Heart left ventricle (tissue), 16 donors: Measurements from ENCODE around the gene IFT172. TPM values are rescaled to one million over a fixed set of nuclear protein-coding genes. Genes with fewer than 3 reads are reported as not detected.
"Not testable (repeated sequence)": the region's sequence is repeated elsewhere in the genome, so short reads cannot be mapped to it uniquely, and the experiment has no call there.

Experiments used
- ATAC-seq, 4 donors: fragments of 200-7000 bp; cut with Tn5 transposase; one replicate each; pipeline ENCODE4 v1.9.1; 2020 to 2022; ENCODE audit warnings: moderate library complexity in 4 of 4, mild to moderate bottlenecking in 3 of 4, moderate number of reproducible peaks in 1 of 4
- DNase-seq, 5 donors: peaks; one replicate each; pipeline ENCODE4 v3.0.0-alpha.2; 2020
- H3K27ac ChIP-seq, 12 donors: fragments of 200-600 bp; sonication (generic) in 4 of 12; one replicate each; pipeline versions ENCODE4 v1.5.0 to v1.8.0; 2016 to 2022; ENCODE audit warnings: mild to moderate bottlenecking in 2 of 12
- H3K27me3 ChIP-seq, 9 donors: fragments of 200-600 bp; sonication (generic) in 2 of 9; one replicate each; pipeline versions ENCODE4 v1.5.1 to v1.8.0; 2016 to 2022; ENCODE audit warnings: mild to moderate bottlenecking in 3 of 9
- H3K36me3 ChIP-seq, 9 donors: fragments of 200-600 bp; sonication (generic) in 2 of 9; one replicate each; pipeline versions ENCODE4 v1.5.0 to v1.8.0; 2018 to 2022; ENCODE audit warnings: mild to moderate bottlenecking in 2 of 9
- H3K4me1 ChIP-seq, 12 donors: fragments of 200-600 bp; sonication (generic) in 4 of 12; one replicate each; pipeline versions ENCODE4 v1.5.0 to v1.8.0; 2016 to 2022; ENCODE audit warnings: mild to moderate bottlenecking in 3 of 12
- H3K4me3 ChIP-seq, 12 donors: fragments of 200-600 bp; sonication (generic) in 4 of 12; one replicate each; pipeline versions ENCODE4 v1.5.0 to v1.8.0; 2017 to 2022; ENCODE audit warnings: mild to moderate bottlenecking in 9 of 12, moderate library complexity in 4 of 12
- H3K9me3 ChIP-seq, 12 donors: fragments of 200-600 bp; sonication (generic) in 4 of 12; one replicate each; pipeline versions ENCODE4 v1.5.0 to v1.8.0; 2016 to 2022; ENCODE audit warnings: mild to moderate bottlenecking in 1 of 12
- POLR2A ChIP-seq, 2 donors: fragments of 450-650 bp; IDR thresholded peaks; one replicate each; pipeline ENCODE4 v1.6.1; 2017; ENCODE audit warnings: antibody characterized with exemption in 2 of 2, mild to moderate bottlenecking in 2 of 2, moderate library complexity in 2 of 2
- WGBS, 4 donors: extraction: QIAGEN DNeasy Blood & Tissue Kit in 2 of 4; methylation state at CpG; one replicate each; pipeline versions ENCODE4 v1.1.5 to v1.1.7; 2013 to 2018; 5-methylcytosine and 5-hydroxymethylcytosine counted together
- intact Hi-C, 10 donors: fragments of 100-400 bp; cut with DNase I; formaldehyde crosslinking; loops; one replicate each; pipeline versions ENCODE4 v1.11.1 to v1.14.2; 2022
- long read RNA-seq, 3 donors: library from polyadenylated mRNA; unstranded; transcript quantifications; one replicate each; pipeline ENCODE4 v2.0.0, GENCODE V29; 2020 to 2021
- polyA plus RNA-seq, 2 donors: library from polyadenylated mRNA; stranded (reverse); fragments of 200-250 nt; gene quantifications; one replicate each; pipeline ENCODE4 v1.2.3, GENCODE V29; 2013
- total RNA-seq, 9 donors: library from RNA; depleted of rRNA in 2 of 9; stranded (reverse); fragments of >200 nt in 2 of 9; fragmentation: NEBNext Ultra II Directional in 3 of 9; extraction: Animal tissue kit (Norgen Biotek cat#: 25700) in 3 of 9; gene quantifications; one replicate each; pipeline versions ENCODE4 v1.1.0 to v1.2.4, GENCODE V29; 2016 to 2023
- TF ChIP-seq, protein P1 (sequence below), 12 donors: fragments of 200-600 bp; sonication (generic) in 4 of 12; IDR thresholded peaks; one replicate each; pipeline versions ENCODE4 v1.5.0 to v1.8.0; 2018 to 2022; ENCODE audit warnings: antibody characterized with exemption in 12 of 12, mild to moderate bottlenecking in 5 of 12
- donor health status: ischemic (EF 13 %, LVEDD 7.1; RV severe dilation, severe dysfunction).
- donor health status: healthy with polysubstance abuse.
- donor health status: DM: no; HTN: yes; CAD: no.
- donor health status: DM: no; HTN: no; CAD: no.
- donor health status: ischemic (EF 25% LVEDD 6.9; RV normal size, moderate dysfunction).
- donor health status: ischemic (EF 25% LVEDD 5.7; RV mildly dilated, moderate dysfunction).
- donor health status: healthy.
- donor health status: DM: yes; HTN: yes; CAD: no.
- donor health status: ischemic (EF 35%, LVEDD 5.7; RV mildly dilated, moderate dysfunction).
- donor health status: nonischemic (EF 11% LVEDD 7.7; RV severe dilation, severe dysfunction).
- donor health status: DM: yes; HTN: yes; CAD: no.
- donor health status: PGD.
- donor health status: ischemic (EF 29% LVEDD 5.4; RV normal size, mild dysfunction).
- donor health status: nonischemic (EF 23%, LVEDD 6.1; RV moderate dilation, normal function).

Gene IFT172, protein sequence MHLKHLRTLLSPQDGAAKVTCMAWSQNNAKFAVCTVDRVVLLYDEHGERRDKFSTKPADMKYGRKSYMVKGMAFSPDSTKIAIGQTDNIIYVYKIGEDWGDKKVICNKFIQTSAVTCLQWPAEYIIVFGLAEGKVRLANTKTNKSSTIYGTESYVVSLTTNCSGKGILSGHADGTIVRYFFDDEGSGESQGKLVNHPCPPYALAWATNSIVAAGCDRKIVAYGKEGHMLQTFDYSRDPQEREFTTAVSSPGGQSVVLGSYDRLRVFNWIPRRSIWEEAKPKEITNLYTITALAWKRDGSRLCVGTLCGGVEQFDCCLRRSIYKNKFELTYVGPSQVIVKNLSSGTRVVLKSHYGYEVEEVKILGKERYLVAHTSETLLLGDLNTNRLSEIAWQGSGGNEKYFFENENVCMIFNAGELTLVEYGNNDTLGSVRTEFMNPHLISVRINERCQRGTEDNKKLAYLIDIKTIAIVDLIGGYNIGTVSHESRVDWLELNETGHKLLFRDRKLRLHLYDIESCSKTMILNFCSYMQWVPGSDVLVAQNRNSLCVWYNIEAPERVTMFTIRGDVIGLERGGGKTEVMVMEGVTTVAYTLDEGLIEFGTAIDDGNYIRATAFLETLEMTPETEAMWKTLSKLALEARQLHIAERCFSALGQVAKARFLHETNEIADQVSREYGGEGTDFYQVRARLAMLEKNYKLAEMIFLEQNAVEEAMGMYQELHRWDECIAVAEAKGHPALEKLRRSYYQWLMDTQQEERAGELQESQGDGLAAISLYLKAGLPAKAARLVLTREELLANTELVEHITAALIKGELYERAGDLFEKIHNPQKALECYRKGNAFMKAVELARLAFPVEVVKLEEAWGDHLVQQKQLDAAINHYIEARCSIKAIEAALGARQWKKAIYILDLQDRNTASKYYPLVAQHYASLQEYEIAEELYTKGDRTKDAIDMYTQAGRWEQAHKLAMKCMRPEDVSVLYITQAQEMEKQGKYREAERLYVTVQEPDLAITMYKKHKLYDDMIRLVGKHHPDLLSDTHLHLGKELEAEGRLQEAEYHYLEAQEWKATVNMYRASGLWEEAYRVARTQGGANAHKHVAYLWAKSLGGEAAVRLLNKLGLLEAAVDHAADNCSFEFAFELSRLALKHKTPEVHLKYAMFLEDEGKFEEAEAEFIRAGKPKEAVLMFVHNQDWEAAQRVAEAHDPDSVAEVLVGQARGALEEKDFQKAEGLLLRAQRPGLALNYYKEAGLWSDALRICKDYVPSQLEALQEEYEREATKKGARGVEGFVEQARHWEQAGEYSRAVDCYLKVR (N-terminal part only)
- total RNA-seq (10 to 100 TPM; 13.6 to 25.7 (median 17.4) TPM), polyA plus RNA-seq (10 to 100 TPM; 11.9 to 27.2 TPM)
- long read RNA-seq, donor 1, full-length matches to known transcripts, result 3 of 14 reads
- long read RNA-seq, donor 1, partial matches to known transcripts, result 4 of 14 reads
- long read RNA-seq, donor 1, other reads (novel, unspliced or antisense), result 7 of 14 reads
- long read RNA-seq, donor 2, full-length matches to known transcripts, result 6 of 22 reads
- long read RNA-seq, donor 2, partial matches to known transcripts, result 8 of 22 reads
- long read RNA-seq, donor 2, other reads (novel, unspliced or antisense), result 8 of 22 reads
- long read RNA-seq, donor 3, full-length matches to known transcripts, result 8 of 15 reads
- long read RNA-seq, donor 3, partial matches to known transcripts, result 3 of 15 reads
- long read RNA-seq, donor 3, other reads (novel, unspliced or antisense), result 4 of 15 reads

DNA sequence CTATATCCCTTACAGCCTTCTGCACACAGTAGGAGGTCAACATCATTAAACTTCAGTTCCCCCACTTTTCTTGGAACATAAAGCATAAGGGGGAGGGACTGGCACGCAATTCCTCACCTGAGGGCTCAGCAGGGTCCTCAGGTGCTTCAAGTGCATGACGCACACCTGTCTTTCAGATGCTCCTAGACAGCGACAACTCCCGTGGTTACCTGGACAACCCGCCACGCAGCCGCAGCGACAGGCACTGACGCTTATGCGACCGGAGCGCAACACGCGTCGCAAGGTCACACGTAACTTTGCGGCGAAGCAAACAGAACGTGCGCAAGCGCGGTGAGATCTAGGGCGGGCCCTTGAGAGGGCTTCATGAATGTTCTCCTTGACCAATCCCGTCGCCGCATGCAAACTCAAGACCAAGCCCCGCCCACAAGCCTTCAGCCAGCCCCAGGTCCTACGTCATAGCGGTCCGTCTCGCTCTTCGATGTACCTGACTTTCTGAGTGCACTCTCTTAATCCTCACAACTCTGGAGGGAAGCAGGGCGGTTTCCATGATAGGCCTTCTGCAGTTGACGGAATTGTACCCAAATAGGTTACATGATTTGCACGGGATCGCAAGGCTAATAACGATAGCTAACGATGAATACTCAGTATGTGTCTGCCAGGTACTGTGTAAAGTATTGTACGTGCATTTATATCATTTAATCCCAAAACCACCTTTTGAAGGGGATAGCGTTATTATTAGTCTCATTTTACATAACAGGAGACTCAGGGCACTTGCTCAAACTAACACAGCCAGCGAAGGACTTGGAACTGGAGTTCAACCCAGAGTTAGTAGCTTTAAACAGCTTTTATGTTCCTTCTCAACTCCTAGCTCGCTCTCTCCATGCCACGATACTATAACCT is at the start of gene IFT172:
Gene IFT172, minus strand, starts transcription at position 246 of the 900 bp plus-strand sequence. Its CDS starts 90 bp downstream, at position 156.
- H3K4me3 ChIP-seq, result peak within 1 kb of the TSS; percentile 28 to 80 (median 70)
- H3K36me3 ChIP-seq, result peaks cover 0 to 10% (median 5%) of the 10 kb centered on the region in 9 donors
- H3K27ac ChIP-seq, result peak within 1 kb of the TSS in 11 of 12 donors; percentile 44 to 83 (median 66)
- peak; percentile 98 to 99 (median 99) for DNase-seq
- WGBS, 4 donors, result 6 to 8% (median 7%) methylated on average over 36 to 43 of the region's 43 CpGs
- intact Hi-C loops, result loop anchor here in 6 of 10 donors (2.0 to 10.0 kb wide), 5 partner anchors 93 to 139 kb away; partner anchors contain the start of genes CCDC121 (in 4 of the 6), GPN1 (in 4 of the 6) and ZNF512 (in 4 of the 6)
- ATAC-seq, result peak; percentile 98 to 100 (median 98)
- H3K27me3 ChIP-seq, result peaks cover 0 to 11% (median 0%) of the 10 kb centered on the region in 9 donors
- H3K4me1 ChIP-seq, result peaks cover 0 to 25% (median 16%) of the 10 kb centered on the region in 12 donors
- TF ChIP-seq POLR2A (IDR thresholded peaks at IDR 0.05), result peak in 1 of 2 donors; percentile 60
- TF ChIP-seq, protein P1, sequence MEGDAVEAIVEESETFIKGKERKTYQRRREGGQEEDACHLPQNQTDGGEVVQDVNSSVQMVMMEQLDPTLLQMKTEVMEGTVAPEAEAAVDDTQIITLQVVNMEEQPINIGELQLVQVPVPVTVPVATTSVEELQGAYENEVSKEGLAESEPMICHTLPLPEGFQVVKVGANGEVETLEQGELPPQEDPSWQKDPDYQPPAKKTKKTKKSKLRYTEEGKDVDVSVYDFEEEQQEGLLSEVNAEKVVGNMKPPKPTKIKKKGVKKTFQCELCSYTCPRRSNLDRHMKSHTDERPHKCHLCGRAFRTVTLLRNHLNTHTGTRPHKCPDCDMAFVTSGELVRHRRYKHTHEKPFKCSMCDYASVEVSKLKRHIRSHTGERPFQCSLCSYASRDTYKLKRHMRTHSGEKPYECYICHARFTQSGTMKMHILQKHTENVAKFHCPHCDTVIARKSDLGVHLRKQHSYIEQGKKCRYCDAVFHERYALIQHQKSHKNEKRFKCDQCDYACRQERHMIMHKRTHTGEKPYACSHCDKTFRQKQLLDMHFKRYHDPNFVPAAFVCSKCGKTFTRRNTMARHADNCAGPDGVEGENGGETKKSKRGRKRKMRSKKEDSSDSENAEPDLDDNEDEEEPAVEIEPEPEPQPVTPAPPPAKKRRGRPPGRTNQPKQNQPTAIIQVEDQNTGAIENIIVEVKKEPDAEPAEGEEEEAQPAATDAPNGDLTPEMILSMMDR (IDR thresholded peaks at IDR 0.05), result no peak
- no peaks in the 10 kb centered on the region for H3K9me3 ChIP-seq

DNA sequence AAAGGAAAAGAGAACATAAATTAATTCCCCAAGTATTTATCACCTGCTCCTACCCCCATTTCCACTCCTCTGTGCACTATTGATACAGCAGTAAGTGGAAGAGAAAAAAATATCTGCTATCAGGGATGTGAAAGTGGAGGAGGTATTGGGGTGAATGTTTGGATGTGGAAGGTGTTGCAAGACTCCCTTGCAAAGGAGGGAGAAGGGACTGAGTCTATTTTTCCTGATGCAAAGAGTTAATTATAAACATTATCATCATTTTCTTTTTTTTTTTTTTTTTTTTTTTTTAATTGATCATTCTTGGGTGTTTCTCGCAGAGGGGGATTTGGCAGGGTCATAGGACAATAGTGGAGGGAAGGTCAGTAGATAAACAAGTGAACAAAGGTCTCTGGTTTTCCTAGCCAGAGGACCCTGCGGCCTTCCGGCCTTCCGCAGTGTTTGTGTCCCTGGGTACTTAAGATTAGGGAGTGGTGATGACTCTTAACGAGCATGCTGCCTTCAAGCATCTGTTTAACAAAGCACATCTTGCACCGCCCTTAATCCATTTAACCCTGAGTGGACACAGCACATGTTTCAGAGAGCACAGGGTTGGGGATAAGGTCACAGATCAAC is 49.4 kb upstream of the IFT172 start:
- H3K36me3 ChIP-seq, DNase-seq, H3K4me1 ChIP-seq, intact Hi-C loops, H3K9me3 ChIP-seq, ATAC-seq, H3K4me3 ChIP-seq, H3K27ac ChIP-seq, H3K27me3 ChIP-seq: not testable (repeated sequence)
- 30 to 49% (median 41%) methylated on average over 2 to 4 of the region's 6 CpGs for WGBS, 4 donors

DNA sequence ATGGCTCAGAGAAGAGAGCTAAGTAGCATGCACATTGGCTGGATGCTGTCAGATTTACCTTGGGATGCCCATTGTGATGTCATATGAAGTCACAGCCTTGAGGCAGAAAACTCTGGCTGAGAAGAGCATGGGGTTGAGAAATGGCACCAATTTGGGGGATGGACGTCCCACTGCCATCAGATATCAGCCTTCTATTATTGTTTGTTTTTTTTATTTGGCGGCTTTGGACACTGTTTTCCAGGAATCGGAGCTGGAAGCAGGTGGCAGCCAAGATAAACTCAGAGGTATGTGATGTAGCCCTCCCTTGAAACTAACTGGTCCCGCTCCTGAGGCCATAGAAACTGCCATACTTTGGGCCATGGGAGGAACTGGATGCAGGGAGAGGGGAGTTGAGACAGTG is 47.7 kb upstream of the IFT172 start:
- ATAC-seq (no peak), DNase-seq (no peak)
- Histone ChIP-seq H3K27me3 (peaks cover 0 to 10% (median 0%) of the 10 kb centered on the region in 9 donors), H3K4me1 (no peaks in the 10 kb centered on the region), H3K36me3 (no peaks in the 10 kb centered on the region), H3K27ac (no peak overlapping the region), H3K4me3 (no peak overlapping the region), H3K9me3 (no peaks in the 10 kb centered on the region)
- 46 to 78% (median 50%) methylated on average over 4 of the region's 4 CpGs for WGBS, 4 donors
- no peak for TF ChIP-seq POLR2A (IDR thresholded peaks at IDR 0.05)
- TF ChIP-seq, protein P1 (IDR thresholded peaks at IDR 0.05), result no peak
- intact Hi-C loops, result no loop called here
